CD4-positive, alpha-beta T cell (primary cell): Measurements from ENCODE around the gene DNAJC8. TPM values are rescaled to one million over a fixed set of nuclear protein-coding genes. Genes with fewer than 3 reads are reported as not detected.

Source experiments
- ATAC-seq: fragments of 200-7000 bp; cut with Tn5 transposase; one replicate; pipeline ENCODE4 v1.10.0; 2022; ENCODE audit warnings: mild to moderate bottlenecking; ENCODE audit not compliant: poor library complexity
- CTCF ChIA-PET: fragments of 350-600 bp; sonication (Branson Sonifier 250); formaldehyde crosslinking; loops from one replicate; lab custom pipeline; 2021; ENCODE audit warnings: antibody characterized with exemption, inconsistent platforms; lab: Charles Lee
- POLR2A ChIA-PET: fragments of 350-600 bp; sonication (Branson Sonifier 250); formaldehyde crosslinking; loops from one replicate; lab custom pipeline; 2021; ENCODE audit warnings: antibody characterized with exemption, inconsistent platforms; lab: Charles Lee
- DNase-seq, 14 experiments: peaks; one replicate each; pipeline ENCODE4 v3.0.0-alpha.2; 2013 to 2020; ENCODE audit warnings: mixed read lengths in 2 of 14
- H3K27ac ChIP-seq, 2 donors: one replicate each; pipeline versions ENCODE4 v1.5.1 to v1.7.0; 2013; ENCODE audit warnings: low read length in 2 of 2, low read depth in 1 of 2, mild to moderate bottlenecking in 1 of 2
- H3K27me3 ChIP-seq, 2 experiments: 1 replicate in 1 of 2; 2 replicates in 1 of 2; pipeline versions ENCODE4 v1.6.1 to v1.7.0; 2013; ENCODE audit warnings: low read length in 2 of 2, control low read depth in 1 of 2, mild to moderate bottlenecking in 1 of 2, moderate library complexity in 1 of 2; ENCODE audit not compliant: insufficient read depth in 2 of 2, control insufficient read depth in 1 of 2
- H3K36me3 ChIP-seq: one replicate; pipeline ENCODE4 v1.6.1; 2013; ENCODE audit warnings: low read length, control low read depth; ENCODE audit not compliant: insufficient read depth
- H3K4me1 ChIP-seq: one replicate; pipeline ENCODE4 v1.6.1; 2013; ENCODE audit warnings: low read length, control low read depth; ENCODE audit not compliant: insufficient read depth
- H3K4me3 ChIP-seq: one replicate; pipeline ENCODE4 v1.5.1; 2013; ENCODE audit warnings: mild to moderate bottlenecking, low read length, moderate library complexity
- H3K9me3 ChIP-seq, 2 experiments: 1 replicate in 1 of 2; 2 replicates in 1 of 2; pipeline versions ENCODE4 v1.6.1 to v1.7.0; 2013; ENCODE audit warnings: low read length in 2 of 2, mild to moderate bottlenecking in 2 of 2, control low read depth in 1 of 2, moderate library complexity in 1 of 2; ENCODE audit not compliant: control insufficient read depth in 1 of 2, insufficient read depth in 1 of 2
- H3K27ac Mint-ChIP-seq: one replicate; pipeline ENCODE4 v1.8.0; 2020; ENCODE audit warnings: mixed read lengths
- H3K27me3 Mint-ChIP-seq: one replicate; pipeline ENCODE4 v1.8.0; 2021; ENCODE audit warnings: mixed read lengths
- H3K36me3 Mint-ChIP-seq: one replicate; pipeline ENCODE4 v1.8.0; 2021; ENCODE audit warnings: low read depth, mixed read lengths
- H3K4me1 Mint-ChIP-seq: one replicate; pipeline ENCODE4 v1.8.0; 2021; ENCODE audit warnings: low read depth, mixed read lengths
- H3K4me3 Mint-ChIP-seq: one replicate; pipeline ENCODE4 v1.8.0; 2020; ENCODE audit warnings: mild to moderate bottlenecking, mixed read lengths
- H3K9me3 Mint-ChIP-seq: one replicate; pipeline ENCODE4 v1.8.0; 2020; ENCODE audit warnings: mixed read lengths
- CTCF ChIP-seq: fragments of 200-600 bp; IDR thresholded peaks from one replicate; pipeline ENCODE4 v1.8.0; 2022; ENCODE audit warnings: antibody characterized with exemption, mild to moderate bottlenecking
- intact Hi-C, 2 experiments: fragments of 100-400 bp; cut with DNase I in 1 of 2; cut with micrococcal nuclease in 1 of 2; formaldehyde crosslinking; loops; one replicate each; pipeline versions ENCODE4 v1.15.1 to v1.9.0; 2023 to 2025; cut with DNase I, micrococcal nuclease
- total RNA-seq, 174 experiments: library from RNA in 2 of 174; stranded (reverse) in 2 of 174; gene quantifications; one replicate each; pipeline ENCODE4 v1.2.3 and lab custom pipeline; 2021 to 2026

The DNAJC8 gene
- total RNA-seq, 2 experiments from 2014 or later, result 56.3 to 56.9 TPM

DNA sequence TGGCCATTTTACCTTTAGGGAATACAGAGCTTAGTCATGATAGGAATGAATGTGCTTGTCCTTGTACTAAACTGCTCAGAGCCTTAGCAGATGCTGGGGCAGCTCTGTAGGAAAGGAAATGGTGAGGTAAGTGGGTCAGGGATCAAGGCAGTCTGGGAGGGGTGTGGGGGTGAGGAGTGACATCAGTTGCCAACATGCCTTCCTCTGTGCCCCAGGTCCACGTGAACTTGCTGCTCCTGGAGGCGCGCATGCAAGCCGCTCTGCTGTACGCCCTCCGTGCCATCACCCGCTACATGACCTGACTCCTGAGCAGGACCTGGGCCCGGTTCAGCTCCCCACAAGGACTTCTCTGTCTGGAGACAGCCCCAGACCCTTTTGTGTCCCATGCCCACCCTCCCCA, 47.7 kb upstream of the DNAJC8 start:
- CTCF ChIA-PET, result interaction anchor here (0.7 kb wide), 1 partner anchor 32 kb away, joined by 3 read pairs; no protein-coding TSS in a partner anchor
- peaks cover 42% of the 10 kb centered on the region for H3K36me3 ChIP-seq

DNA sequence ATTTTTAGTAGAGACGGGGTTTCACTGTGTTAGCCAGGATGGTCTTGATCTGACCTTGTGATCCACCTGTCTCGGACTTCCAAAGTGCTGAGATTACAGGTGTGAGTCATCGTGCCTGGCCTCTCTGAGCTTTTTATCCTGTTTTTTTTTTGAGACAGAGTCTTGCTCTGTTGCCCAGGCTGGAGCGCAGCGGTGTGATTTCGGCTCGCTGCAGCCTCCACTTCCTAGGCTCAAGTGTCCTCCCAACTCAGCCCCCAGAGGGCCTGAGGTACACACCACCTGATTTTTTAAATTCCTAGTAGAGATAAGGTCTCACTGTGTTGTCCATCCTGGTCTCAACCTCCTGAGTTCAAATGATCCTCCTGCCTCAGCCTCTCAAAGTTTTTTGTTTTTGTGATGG, 46.9 kb upstream of the DNAJC8 start:
- no peaks in the 10 kb centered on the region for H3K27me3 Mint-ChIP-seq
- no peaks in the 10 kb centered on the region for H3K9me3 ChIP-seq
- no peaks in the 10 kb centered on the region for H3K4me1 Mint-ChIP-seq
- H3K4me3 Mint-ChIP-seq, result no peak overlapping the region
- peaks cover 10% of the 10 kb centered on the region for H3K4me1 ChIP-seq
- intact Hi-C loops, result no loop called here
- H3K36me3 ChIP-seq, result peaks cover 44% of the 10 kb centered on the region
- no peak overlapping the region for H3K27ac Mint-ChIP-seq
- H3K4me3 ChIP-seq, result no peak overlapping the region
- no peak for TF ChIP-seq CTCF
- ChIA-PET CTCF (interaction anchor here (0.7 kb wide), 1 partner anchor 32 kb away, joined by 3 read pairs; no protein-coding TSS in a partner anchor), POLR2A (no interaction called here)
- no peak for ATAC-seq
- DNase-seq, result no peak
- H3K36me3 Mint-ChIP-seq, result peaks cover 55% of the 10 kb centered on the region
- no peaks in the 10 kb centered on the region for H3K9me3 Mint-ChIP-seq
- no peak overlapping the region for H3K27ac ChIP-seq
- no peaks in the 10 kb centered on the region for H3K27me3 ChIP-seq

More for the DNA sequence above, 47.7 kb upstream of the DNAJC8 start:
- H3K27ac Mint-ChIP-seq, result no peak overlapping the region
- no peak for ATAC-seq
- H3K27me3 Mint-ChIP-seq, result no peaks in the 10 kb centered on the region
- POLR2A ChIA-PET, result no interaction called here
- Histone ChIP-seq H3K27ac (no peak overlapping the region), H3K4me1 (peaks cover 10% of the 10 kb centered on the region), H3K27me3 (no peaks in the 10 kb centered on the region), H3K9me3 (no peaks in the 10 kb centered on the region), H3K4me3 (no peak overlapping the region)
- H3K9me3 Mint-ChIP-seq, result no peaks in the 10 kb centered on the region
- peaks cover 48% of the 10 kb centered on the region for H3K36me3 Mint-ChIP-seq
- no peak overlapping the region for H3K4me3 Mint-ChIP-seq
- H3K4me1 Mint-ChIP-seq, result no peaks in the 10 kb centered on the region
- DNase-seq, result peak in 3 of 14 experiments; percentile 24 to 40 (median 33)
- no peak for TF ChIP-seq CTCF
- intact Hi-C loops, result no loop called here

- DNase-seq, result no peak
- no peaks in the 10 kb centered on the region for H3K27me3 Mint-ChIP-seq
- peaks cover 53% of the 10 kb centered on the region for H3K36me3 ChIP-seq
- peaks cover 10% of the 10 kb centered on the region for H3K4me1 ChIP-seq
- no peaks in the 10 kb centered on the region for H3K27me3 ChIP-seq
- H3K27ac ChIP-seq, result no peak overlapping the region
- no peaks in the 10 kb centered on the region for H3K9me3 ChIP-seq
- no peak overlapping the region for H3K4me3 ChIP-seq
- peaks cover 57% of the 10 kb centered on the region for H3K36me3 Mint-ChIP-seq
- intact Hi-C loops, result no loop called here
- H3K4me1 Mint-ChIP-seq, result no peaks in the 10 kb centered on the region
- no peak overlapping the region for H3K27ac Mint-ChIP-seq
- ChIA-PET POLR2A (no interaction called here), CTCF (no interaction called here)
- ATAC-seq, result no peak
- no peak overlapping the region for H3K4me3 Mint-ChIP-seq
- no peak for TF ChIP-seq CTCF
- H3K9me3 Mint-ChIP-seq, result no peaks in the 10 kb centered on the region
Observed at GRCh38 chr1:28278763-28279162, 45.9 kb upstream of the DNAJC8 start.
